HG02938 (cell line): ENCODE data around the gene ZMAT5.

Source experiments
- ATAC-seq: cut with Tn5 transposase; IDR thresholded peaks from one replicate; pipeline ENCODE4 v1.9.1; 2021; ENCODE audit warnings: mild to moderate bottlenecking, moderate library complexity; ENCODE audit not compliant: unreplicated experiment

Gene ZMAT5, protein sequence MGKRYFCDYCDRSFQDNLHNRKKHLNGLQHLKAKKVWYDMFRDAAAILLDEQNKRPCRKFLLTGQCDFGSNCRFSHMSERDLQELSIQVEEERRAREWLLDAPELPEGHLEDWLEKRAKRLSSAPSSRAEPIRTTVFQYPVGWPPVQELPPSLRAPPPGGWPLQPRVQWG

GRCh38 chr22:29766632-29767170, at the start of gene ZMAT5:
TSS of gene ZMAT5 (minus strand) at chr22:29767007. CDS start at chr22:29748544, 18,463 bp downstream.
- peak; percentile 69 for ATAC-seq

- no peak for ATAC-seq
Observed at GRCh38 chr22:29816539-29816938, 49.7 kb upstream of the ZMAT5 start.

GRCh38 chr22:29816128-29816527, 49.3 kb upstream of the ZMAT5 start:
- ATAC-seq = no peak

DNA sequence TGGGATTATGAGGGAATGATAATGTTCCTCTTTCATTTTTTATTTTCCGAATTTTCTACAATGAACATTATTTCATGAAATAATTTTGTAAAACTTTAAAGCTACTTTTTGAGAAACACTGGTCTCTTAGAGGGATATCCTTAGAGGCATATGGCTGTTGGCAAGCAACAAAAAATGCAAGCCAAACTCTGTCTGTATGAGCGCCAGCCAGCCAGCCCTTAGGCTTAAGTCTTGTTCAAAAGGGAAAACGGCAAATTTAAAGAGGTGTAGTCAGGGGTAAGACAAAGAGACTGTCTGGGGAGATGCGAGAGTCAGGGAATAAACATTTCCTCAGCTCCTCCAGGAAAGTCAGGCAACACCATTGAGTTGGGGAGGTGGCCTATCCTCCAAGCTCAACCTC, 48.8 kb upstream of the ZMAT5 start:
- ATAC-seq = no peak

DNA sequence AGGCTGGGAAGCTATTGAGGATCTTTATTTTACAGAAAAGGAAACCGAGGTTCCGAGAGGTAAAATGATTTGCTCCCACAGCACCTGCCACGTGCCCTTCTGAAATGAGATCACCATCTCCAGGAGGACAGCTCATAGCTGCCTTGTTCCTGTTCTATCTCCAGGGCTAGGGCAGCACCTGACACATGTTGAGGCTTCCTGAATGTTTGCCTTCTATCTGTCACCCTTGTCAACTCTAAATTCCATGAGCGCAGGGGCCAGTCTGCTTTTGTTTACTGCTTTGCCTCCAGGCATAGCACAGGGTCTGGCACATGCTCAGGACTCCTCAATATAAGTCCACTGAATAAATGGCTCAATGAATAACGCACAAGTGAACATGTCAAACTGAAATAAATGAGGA, 47.2 kb upstream of the ZMAT5 start:
- no peak for ATAC-seq

- no peak for ATAC-seq
Observed at GRCh38 chr22:29813563-29813962, 46.8 kb upstream of the ZMAT5 start.

- no peak for ATAC-seq
Observed at GRCh38 chr22:29813126-29813525, 46.3 kb upstream of the ZMAT5 start.

DNA sequence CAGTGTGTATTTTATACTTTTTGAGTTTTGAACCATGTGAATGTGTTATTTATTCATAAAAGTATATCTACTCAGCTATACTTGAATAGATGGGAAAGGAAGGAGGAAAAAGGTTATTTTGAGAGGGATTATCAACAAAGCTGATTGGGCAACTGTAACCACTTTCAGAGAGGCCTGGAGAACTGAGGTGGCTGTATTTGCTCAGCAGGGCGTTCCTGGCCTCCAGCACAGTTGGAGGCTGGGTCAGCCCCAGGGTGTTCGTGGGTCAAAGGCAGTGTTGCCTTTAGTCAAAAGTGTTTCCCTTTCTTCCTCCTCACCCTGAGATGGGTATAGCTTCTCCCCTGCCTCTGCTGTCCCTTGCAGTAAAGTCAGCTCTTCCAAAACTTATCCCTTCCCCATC, 44.6 kb upstream of the ZMAT5 start:
- no peak for ATAC-seq

GRCh38 chr22:29810216-29810615, 43.4 kb upstream of the ZMAT5 start:
- no peak for ATAC-seq

- ATAC-seq = no peak
Observed at GRCh38 chr22:29806196-29806595, 39.4 kb upstream of the ZMAT5 start.

GRCh38 chr22:29804985-29805384, 38.2 kb upstream of the ZMAT5 start:
- no peak for ATAC-seq

- no peak for ATAC-seq
Observed at GRCh38 chr22:29803190-29803589, 36.4 kb upstream of the ZMAT5 start.

DNA sequence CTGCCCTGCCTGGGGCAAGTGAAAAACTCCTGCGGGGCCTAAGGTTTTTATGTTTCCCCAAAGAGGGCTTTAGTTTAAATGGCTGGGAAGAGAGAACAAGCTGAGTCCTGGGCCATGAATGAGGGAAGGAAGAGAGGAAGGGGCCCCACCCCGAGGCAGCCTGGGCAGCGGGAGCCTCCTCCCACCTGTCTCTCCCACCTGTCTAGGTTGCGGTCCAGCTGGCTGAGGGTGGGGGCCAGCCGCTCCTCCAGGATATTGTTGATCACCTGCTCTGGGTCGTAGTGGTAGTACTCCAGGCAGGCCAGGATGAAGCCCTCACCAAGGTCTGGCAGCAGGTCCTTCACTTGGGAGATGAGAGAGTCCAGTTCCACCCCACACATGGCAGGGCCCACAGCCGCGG, 35.0 kb upstream of the ZMAT5 start:
- no peak for ATAC-seq

DNA sequence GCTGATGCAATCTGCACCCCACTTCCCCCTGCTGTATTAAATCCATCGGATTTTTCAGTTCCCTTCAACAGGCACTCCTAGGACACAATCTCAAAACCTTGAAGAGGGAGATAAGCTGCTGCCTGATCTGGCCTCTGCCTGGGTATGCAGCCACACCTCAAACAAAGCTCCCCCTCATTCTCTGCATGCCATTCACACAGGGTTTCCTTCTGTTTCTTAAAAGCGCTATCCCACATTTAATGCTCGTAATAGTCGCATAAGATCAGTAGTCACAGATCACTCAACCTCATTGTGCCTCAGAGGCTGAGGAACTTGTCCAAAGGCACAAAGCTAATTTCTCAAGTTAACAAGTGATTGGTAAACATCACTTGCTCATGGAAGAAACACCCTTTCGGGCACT, 34.3 kb upstream of the ZMAT5 start:
- no peak for ATAC-seq

DNA sequence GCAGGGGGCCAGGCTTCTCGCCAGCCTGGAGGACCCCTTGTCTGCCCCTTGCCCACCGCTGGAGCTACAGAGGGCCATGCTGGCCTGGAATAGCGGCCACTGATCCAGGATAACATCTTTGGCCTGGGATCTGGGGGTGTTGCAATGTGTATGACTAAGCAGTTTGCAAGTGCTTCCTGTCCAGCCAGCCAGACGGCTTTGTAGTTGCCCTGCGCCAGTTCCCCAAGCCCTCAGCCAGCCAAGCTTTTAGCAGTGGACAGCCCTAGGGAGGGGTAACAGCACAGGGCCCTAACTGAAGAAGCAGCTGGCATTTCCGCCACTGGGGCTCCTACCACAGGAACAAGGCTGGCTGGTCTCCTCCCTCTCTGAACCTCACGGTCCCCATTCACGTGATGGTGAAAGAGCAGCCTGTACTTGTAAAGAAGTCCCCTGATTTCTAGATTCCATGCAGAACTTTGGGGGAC, 32.4 kb upstream of the ZMAT5 start:
- no peak for ATAC-seq

DNA sequence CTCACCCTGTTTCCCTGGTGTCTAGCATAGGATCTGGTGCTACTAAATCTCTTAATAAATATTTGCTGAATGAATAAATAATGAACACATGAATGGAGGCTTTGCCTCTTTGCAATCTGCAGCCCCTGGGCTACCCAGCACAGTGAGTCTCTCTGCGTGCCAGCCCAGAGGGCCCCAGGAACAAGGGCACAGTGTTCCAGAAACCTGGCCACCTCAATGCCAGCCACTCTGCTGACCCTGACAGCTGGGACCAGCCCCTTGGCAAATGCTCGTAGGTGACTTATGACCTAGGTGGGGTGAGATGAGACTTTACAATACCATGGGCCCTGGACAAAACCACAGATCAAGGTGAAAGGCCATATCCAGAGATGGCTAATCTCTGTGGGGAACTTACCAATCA, 32.0 kb upstream of the ZMAT5 start:
- ATAC-seq = no peak

GRCh38 chr22:29798318-29798717, 31.5 kb upstream of the ZMAT5 start:
- no peak for ATAC-seq

- no peak for ATAC-seq
Observed at GRCh38 chr22:29797351-29797750, 30.5 kb upstream of the ZMAT5 start.

DNA sequence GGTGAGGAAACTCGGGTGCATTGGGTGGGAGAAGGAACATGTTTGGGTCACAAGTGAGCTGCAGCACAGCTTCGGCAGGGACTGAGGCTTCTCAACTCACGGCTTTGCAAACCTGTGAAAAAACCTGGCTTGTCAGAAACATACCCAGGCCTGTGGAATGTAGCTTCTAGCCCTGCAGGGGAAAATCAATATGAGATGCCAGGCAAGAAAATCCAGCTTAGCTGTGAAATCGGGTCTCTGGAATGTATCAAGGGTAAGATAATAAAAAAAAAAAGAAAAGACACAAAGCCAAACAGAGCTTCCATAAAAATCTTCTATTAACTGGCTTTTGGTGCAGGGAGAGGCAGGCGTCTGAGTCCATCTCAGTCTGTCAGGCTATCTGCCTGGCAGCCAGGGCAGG, 28.9 kb upstream of the ZMAT5 start:
- no peak for ATAC-seq

GRCh38 chr22:29793396-29793795, 26.6 kb upstream of the ZMAT5 start:
- no peak for ATAC-seq

GRCh38 chr22:29790061-29790460, 23.3 kb upstream of the ZMAT5 start:
- no peak for ATAC-seq

GRCh38 chr22:29788339-29789279, 21.8 kb upstream of the ZMAT5 start:
- ATAC-seq = no peak
